Cardiac muscle cell (in vitro differentiated cells and primary cell): Measurements from ENCODE around the gene ARHGAP23. TPM values are rescaled to one million over a fixed set of nuclear protein-coding genes. Genes with fewer than 3 reads are reported as not detected.
A peak's percentile ranks its signal among the peaks of the same experiment; 100 is the strongest.

ENCODE experiments used
- DNase-seq, 2 donors: peaks; one replicate each; pipeline versions ENCODE4 v3.0.0 to v3.0.0-alpha.2; 2010 to 2017; ENCODE audit warnings: low read depth in 1 of 2, low spot score in 1 of 2
- H3K27ac ChIP-seq: fragments of 200-600 bp; sonication (generic); 2 replicates; pipeline ENCODE4 v1.5.1; 2016
- H3K27me3 ChIP-seq: fragments of 200-600 bp; sonication (generic); 2 replicates; pipeline ENCODE4 v1.6.0; 2016; ENCODE audit warnings: control low read depth
- H3K36me3 ChIP-seq: fragments of 200-600 bp; sonication (generic); 2 replicates; pipeline ENCODE4 v1.5.1; 2016; ENCODE audit warnings: control low read depth
- H3K4me1 ChIP-seq: fragments of 200-600 bp; sonication (generic); 2 replicates; pipeline ENCODE4 v1.8.1; 2017; ENCODE audit warnings: low read depth, mild to moderate bottlenecking, mixed run types
- H3K4me3 ChIP-seq: fragments of 200-600 bp; sonication (generic); 2 replicates; pipeline ENCODE4 v1.5.1; 2016; ENCODE audit warnings: mild to moderate bottlenecking
- H3K9me3 ChIP-seq: fragments of 200-600 bp; sonication (generic); 2 replicates; pipeline ENCODE4 v1.5.1; 2017; ENCODE audit warnings: low read depth, mild to moderate bottlenecking, control low read depth
- CTCF ChIP-seq: IDR thresholded peaks from 2 replicates; pipeline ENCODE4 v1.5.1; 2012; ENCODE audit warnings: low read depth, mild to moderate bottlenecking, low read length
- polyA plus RNA-seq: library from polyadenylated mRNA; unstranded; fragments of >200 nt; fragmentation: Nextera tagmentation; extraction: Ambion mirVana; gene quantifications from 2 replicates; pipeline ENCODE4 v1.2.1, GENCODE V29; 2016
- total RNA-seq: library from RNA; depleted of rRNA; stranded (reverse); fragments of >200 nt; gene quantifications from 2 replicates; pipeline ENCODE4 v1.2.3, GENCODE V29; 2016

ARHGAP23 gene
- total and polyA plus RNA-seq, 2 experiments from 2014 or later, result 7.6 to 13.2 TPM

GRCh38 chr17:38457577-38458371 is 29.5 kb downstream of the ARHGAP23 start:
- no peaks in the 10 kb centered on the region for H3K36me3 ChIP-seq
- H3K4me1 ChIP-seq, result peaks cover 41% of the 10 kb centered on the region
- TF ChIP-seq CTCF, result no peak
- no peaks in the 10 kb centered on the region for H3K9me3 ChIP-seq
- H3K4me3 ChIP-seq, result no peak overlapping the region
- DNase-seq, result no peak
- no peak overlapping the region for H3K27ac ChIP-seq
- H3K27me3 ChIP-seq, result peaks cover 7% of the 10 kb centered on the region

- no peak for DNase-seq
- no peaks in the 10 kb centered on the region for H3K9me3 ChIP-seq
- no peaks in the 10 kb centered on the region for H3K27me3 ChIP-seq
- peaks cover 41% of the 10 kb centered on the region for H3K4me1 ChIP-seq
- H3K4me3 ChIP-seq, result no peak overlapping the region
- TF ChIP-seq CTCF, result no peak
- H3K36me3 ChIP-seq, result no peaks in the 10 kb centered on the region
- H3K27ac ChIP-seq, result no peak overlapping the region
Measured at GRCh38 chr17:38458521-38458920, 30.3 kb downstream of the ARHGAP23 start.

- DNase-seq, result no peak
- Histone ChIP-seq H3K4me3 (no peak overlapping the region), H3K9me3 (no peaks in the 10 kb centered on the region), H3K27ac (no peak overlapping the region), H3K4me1 (peaks cover 37% of the 10 kb centered on the region), H3K36me3 (no peaks in the 10 kb centered on the region), H3K27me3 (no peaks in the 10 kb centered on the region)
- no peak for TF ChIP-seq CTCF
Measured at GRCh38 chr17:38459567-38459966, 31.3 kb downstream of the ARHGAP23 start.

GRCh38 chr17:38460082-38460715 is 31.9 kb downstream of the ARHGAP23 start:
- peak overlapping the region; percentile 20 for H3K27ac ChIP-seq
- H3K9me3 ChIP-seq, result no peaks in the 10 kb centered on the region
- H3K4me3 ChIP-seq, result no peak overlapping the region
- no peaks in the 10 kb centered on the region for H3K36me3 ChIP-seq
- H3K4me1 ChIP-seq, result peaks cover 31% of the 10 kb centered on the region
- H3K27me3 ChIP-seq, result no peaks in the 10 kb centered on the region
- no peak for TF ChIP-seq CTCF
- DNase-seq, result peak in 1 of 2 donors; percentile 38

- peaks cover 23% of the 10 kb centered on the region for H3K4me1 ChIP-seq
- no peak overlapping the region for H3K27ac ChIP-seq
- no peak overlapping the region for H3K4me3 ChIP-seq
- DNase-seq, result no peak
- no peak for TF ChIP-seq CTCF
- H3K9me3 ChIP-seq, result no peaks in the 10 kb centered on the region
- H3K36me3 ChIP-seq, result no peaks in the 10 kb centered on the region
- no peaks in the 10 kb centered on the region for H3K27me3 ChIP-seq
Measured at GRCh38 chr17:38460716-38461630, 32.7 kb downstream of the ARHGAP23 start.
